Raji (cell line): Measurements from ENCODE around the gene KCNT1.

ENCODE experiments used
- POLR2A ChIP-seq: IDR thresholded peaks from 2 replicates; pipeline ENCODE4 v1.6.1; 2011; ENCODE audit warnings: low read depth, low read length, control low read depth; ENCODE audit not compliant: insufficient read depth

The KCNT1 gene

DNA sequence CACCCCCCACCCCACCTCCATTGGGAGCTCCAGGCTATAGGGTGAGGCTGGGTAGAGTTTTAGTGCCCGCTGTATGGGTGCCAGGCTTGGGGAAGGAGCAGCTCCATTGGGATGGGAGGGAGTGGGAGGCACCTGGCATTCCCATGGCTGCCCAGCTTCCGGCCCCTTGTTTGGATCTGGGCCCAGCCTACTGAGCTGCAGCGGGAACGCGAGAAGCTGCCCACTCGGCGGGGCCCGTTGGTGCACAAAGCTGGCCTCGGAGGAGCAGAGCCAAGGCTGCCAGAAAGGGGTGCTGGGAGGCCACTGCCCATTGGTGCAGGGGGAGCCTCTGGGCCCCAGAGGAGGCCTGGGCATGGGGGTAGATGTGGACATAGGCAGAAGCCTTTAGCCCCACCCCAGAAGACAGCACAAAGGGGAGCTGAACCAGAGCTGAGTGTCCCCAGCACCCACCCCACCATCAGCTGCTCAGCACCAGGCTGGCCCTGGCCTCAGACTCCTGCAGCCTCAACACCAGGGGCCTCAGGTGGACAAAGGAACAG is 34.5 kb upstream of the KCNT1 start:
- TF ChIP-seq POLR2A = no peak

DNA sequence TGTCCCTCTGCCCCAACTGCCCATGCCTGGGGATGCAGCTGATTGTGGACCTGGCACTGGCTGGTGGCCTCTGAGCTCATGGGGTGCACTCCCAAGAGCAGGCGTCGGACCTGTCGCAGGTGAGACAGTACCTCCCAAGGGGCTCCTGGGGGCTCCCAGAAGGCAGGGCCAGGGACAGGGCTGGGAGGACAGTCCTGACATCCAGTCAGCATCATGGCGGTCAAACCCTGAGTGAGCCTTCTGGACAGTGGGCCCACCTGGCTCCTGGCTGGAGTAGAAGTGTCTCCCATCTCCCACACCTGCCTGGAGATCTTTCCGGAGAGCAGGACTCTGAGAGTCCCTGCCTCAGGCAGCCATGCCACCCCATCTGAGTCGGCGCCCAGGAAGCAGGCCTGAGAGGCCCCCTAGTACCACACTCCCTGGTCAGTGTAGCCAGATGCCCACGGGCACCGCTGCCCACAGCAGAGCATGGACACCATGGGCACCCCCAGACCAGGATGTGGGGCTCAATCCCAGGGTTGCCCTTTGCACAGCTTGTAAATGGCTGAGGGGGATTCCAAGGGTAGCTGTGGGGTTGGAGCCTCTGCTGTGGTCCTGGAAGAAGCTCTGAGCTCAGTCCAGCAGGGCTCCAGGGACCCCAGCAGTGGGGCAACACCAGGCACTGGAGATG is 32.2 kb upstream of the KCNT1 start:
- no peak for TF ChIP-seq POLR2A

DNA sequence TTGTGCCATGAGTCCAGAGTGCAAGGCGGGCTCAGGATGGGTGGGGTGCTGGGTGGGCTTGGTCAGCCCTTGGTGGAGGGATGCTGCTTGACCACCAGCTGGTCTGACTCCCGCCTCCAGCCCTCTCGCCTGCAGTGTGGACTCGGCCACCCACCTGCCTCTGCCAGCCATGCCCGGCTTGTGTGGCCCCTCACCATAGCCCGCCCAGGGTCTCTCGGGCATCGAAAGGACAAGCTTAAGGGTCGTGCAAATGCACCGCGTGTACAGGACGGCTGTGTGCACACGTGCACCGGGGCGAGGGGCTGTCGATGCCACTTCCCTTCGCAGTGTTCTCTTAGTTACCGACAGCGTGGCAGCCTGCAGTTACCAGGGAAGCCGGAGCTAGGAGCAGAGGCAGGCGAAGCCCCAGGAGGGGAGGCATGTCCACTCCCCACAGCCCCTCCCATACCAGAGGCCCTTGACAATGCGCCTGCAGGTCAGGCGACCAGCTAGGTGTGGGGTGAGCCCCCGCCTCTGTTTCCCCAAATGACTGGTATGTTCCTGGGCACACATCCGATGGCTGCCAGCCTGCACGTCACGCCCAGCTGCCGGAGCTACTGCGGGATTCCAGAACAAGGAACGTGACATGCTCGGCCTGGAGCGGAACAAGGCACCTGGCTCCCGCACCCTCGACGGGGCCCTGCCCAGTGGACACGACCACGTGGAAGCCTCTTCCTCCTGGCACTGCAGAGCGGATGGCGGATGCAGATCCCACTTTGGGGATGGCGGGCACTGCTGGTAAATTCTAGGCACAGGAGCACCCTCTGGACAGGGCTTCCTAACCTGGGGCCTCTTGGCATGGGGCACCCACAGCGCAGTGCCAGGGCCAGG is 31.0 kb upstream of the KCNT1 start:
- TF ChIP-seq POLR2A = no peak

DNA sequence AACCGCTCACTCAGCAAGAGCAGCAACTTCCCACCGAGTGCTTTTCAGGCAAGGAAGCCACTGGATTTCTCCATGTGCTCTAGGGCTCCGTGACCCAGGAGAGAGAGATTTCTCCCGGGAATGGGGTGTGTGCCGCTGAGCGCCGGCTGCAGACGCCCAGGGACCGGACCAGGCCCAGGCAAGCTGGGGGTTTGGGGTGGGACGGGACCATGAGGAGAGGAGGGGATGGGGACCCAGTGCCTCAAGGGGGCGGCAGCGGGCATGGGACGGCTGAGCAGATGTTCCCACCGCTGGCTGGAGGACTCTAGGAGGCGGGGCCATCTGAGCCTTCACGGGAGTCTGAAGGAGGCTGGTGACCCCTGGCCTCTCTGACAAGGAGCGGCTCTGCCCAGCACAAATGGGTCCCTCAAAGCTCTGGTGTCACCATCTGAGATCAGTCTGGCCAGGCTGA is 30.4 kb upstream of the KCNT1 start:
- no peak for TF ChIP-seq POLR2A

DNA sequence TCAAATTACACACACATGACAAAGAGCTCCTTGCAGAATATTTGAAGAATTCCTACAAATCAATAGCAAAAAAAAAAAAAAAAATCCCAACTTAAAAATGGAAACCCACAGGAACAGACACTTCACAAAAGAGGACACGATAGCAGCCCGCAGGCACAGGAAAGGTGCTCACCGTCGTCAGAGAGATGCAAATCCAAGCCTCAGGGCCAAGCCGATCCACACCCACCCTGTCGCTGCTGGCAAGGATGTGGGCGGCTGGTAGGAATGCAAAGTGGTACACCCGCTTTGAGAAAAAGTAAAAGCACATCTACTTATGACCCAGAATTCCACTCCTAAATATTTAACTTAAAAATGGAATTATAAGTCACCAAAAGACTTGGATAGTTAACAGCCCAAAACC is 28.0 kb upstream of the KCNT1 start:
- TF ChIP-seq POLR2A = no peak

DNA sequence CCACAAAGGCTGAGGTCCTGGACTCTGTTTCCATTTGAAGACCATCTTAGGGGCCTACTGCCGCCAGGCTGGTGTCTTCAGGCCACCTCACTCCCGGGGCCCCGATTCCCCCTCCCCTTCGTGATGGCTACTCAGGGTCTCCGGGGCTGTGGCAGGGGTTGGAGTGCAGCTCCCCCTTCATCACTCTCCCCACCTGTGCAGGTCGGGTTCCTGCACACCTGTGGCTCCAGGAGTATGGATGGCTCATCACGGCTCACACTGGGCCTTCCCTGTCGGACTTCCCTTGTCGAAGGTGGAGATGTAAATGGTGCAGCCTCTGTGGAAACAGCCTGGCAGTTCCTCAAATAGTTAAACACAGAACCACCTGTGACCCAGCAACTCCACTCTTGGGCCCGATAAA is 27.0 kb upstream of the KCNT1 start:
- TF ChIP-seq POLR2A = no peak

DNA sequence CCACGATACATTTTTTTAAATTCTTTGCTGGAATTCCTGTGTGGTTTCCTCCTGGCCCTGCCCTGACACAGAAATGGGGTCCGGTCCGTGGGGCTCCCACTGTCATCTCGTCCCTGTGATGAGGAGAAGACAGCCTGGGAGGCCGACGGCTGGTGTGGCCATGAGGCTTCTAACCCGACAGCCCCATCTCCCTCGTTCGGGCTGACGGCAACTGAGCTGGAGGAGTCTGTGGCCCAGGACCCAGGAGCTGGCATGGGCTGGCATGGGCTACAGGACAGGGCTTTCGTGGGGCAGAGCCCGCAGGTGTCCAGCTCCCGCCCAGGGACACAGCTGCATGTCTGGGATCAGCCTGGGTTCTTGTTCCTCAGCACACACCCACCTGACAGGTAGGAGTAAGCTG is 25.1 kb upstream of the KCNT1 start:
- no peak for TF ChIP-seq POLR2A

DNA sequence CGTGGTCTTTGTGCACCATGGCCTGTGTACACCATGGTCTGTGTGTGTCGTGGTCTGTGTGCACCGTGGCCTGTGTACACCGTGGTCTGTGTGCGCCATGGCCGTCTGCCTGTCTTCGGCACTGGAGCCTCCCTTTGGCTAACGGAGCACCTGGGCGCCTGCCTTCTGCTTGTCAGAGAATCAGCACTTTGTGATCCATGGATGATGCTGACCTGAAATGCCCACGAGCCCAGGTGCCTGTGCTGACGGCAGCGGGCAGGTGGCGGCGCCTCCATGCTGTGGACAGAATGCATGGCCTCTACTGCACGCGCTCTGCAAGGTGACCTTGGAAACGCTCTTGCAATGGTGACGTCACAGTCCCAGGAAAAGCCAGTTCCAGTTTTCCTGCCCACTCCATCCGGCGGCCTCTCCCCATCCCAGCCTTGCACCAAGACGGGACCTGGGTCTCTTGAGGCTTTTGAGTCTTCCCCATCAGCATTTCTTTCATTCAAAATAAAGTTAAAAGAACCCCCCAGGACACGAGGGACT is 24.3 kb upstream of the KCNT1 start:
- TF ChIP-seq POLR2A = no peak

DNA sequence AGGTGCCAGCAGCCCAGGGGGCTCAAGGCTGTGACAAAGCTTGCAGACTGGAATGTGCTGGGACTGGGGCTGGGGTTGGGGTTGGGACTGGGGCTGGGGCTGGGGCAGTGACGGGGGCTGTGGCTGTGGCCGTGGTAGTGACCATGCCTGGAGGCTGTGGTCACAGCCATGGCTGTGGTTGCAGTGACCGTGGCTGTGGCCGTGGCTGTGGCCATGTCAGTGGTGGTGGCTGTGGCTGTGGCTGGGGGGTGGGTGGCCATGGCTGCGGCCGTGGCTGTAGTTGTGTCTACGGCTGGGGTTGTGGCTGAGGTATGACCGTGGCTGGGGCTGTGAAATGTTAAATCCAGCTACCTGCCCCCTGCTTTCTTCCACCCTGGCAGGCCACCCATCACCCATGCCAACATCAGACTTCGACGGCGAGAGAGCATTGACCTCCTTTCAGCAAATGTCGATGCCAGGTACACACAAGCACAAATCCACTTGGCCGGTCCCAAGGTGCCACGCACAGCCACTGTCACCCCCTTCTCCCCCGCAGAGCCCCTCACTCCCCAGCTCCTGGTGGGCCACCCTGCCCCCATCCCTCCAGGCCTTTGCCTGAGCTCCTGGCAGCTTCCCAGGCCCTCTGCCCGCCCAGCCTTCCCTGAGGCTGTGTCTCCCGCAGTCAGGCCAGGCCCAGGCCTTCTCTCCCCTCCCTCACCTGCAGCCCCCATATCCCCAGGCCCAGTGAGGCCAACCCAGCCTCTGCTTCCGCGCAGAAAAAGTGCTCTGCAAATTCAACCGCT is 23.6 kb upstream of the KCNT1 start:
- TF ChIP-seq POLR2A = no peak

DNA sequence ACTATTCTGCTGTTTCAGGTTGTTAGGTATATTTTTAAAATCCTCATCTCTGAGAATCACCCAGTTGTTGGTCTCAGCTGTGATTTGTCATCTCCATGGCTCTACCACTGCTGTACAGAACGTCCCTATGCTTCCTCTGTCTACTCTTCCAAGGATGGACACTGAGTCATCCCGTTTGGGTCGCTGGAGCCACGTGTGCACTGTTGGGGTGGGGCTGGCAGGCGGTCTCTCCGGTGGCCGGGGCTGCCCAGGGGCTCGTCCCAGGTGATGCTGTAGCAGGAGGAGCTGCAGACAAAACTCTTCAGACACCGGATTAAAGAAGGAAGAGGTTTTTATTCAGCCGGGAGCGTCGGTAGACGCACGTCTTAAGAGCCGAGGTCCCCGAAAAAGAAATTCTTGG is 21.9 kb upstream of the KCNT1 start:
- no peak for TF ChIP-seq POLR2A

DNA sequence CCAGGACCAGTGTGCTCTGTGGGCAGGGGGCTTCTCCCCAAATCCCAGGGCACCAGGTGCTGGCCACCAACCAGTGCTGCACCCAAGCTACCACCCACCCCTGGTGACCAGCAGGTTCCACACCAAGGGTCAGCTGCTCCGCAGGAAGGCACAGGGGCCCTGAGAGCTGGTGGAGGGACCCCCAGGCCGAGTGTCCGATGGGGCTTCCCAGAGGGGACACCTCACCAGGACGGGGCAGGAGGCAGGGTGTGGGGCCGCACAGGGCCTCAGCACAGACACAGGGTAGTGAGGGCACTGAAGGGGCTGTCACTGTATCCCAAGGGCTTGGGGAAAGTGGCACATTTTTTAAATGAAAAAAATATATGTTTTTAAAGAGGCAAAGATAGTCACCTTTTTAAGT is 20.8 kb upstream of the KCNT1 start:
- no peak for TF ChIP-seq POLR2A

DNA sequence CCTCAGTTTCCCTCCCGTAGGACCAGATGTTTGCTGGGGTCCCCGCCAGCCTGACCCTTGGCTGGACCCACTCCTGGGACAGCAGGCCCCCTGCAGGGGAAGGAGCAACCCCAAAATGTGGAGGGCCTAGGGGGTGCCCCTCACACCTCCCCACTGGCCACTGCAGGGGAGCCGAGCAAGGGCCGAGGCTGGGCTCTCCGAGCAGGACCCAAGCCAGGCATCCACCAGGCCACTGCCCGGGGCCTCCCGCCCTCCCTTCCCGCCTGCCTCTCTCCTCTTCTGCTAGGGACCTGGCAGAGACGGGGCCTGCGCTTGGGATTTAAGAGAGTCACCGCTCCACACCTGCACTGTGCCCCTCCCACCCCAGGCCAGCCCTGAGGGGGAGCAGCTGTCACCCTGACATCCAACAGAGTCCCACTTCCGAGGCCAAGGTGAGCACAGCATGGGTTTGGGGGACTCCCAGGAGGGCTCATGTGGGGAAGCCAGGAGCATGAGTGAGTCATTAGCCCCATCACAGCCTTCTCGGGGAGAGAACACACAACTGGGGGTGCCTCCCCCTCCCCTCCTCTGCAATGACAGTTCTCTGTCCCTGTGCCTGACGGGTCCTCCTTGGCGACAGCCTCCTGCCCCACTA is 18.5 kb upstream of the KCNT1 start:
- no peak for TF ChIP-seq POLR2A

DNA sequence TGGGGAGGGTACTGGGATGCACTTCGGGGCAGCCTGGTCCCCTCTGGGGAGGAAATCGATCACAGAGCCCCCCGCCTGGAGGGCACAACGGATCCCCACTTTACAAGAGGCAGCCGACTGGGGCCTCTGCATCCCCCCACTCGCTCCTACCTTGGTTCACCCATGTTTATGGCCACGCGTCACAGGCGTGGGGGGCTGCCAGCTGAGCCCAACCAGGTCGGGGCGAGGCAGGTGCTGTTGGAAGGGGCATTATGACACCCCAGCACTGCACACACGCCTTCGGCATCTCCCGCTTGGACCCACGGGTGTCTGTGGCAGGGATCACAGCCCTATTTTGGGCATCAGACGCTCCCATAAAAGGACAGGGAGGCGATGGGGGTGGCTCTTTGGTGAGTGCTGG is 17.3 kb upstream of the KCNT1 start:
- no peak for TF ChIP-seq POLR2A

DNA sequence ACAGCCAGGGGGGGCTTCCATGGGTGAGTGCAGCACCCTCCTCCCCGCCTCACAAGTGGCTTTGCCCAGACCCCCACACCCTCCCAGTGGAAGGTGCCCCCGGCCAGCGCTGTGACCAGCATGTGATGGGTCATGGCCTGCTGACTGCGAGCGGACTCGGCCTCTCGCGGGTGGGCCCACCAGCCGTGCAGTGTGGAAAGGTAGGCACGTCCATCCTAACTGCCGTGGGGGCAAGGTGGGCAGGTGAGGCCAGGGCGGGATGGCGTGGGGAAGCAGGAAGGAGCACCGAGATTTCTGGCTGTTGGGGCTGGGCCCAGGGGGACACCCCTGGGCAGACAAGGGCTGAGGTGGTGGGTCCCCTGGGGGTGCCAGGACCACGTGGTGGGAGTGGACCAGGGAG is 14.8 kb upstream of the KCNT1 start:
- TF ChIP-seq POLR2A = no peak

DNA sequence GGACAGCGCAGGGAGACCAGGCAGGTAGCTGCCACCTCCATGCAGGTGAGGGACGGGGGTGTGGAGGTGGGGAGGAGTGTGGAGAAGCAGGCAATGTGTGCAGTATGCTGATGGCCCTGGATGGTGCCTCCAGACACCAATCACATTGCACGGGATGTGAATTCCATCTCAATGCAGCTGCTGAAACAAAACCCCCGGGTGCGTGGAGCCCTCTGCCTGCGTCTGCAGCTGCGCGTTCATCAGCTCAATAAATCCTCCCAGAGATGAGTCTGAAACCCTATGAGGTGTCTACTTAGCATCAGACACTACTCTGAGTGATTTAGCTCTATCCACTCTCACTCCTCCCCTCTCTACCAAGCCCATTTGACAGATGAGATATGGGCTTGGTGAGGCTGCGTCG is 13.0 kb upstream of the KCNT1 start:
- no peak for TF ChIP-seq POLR2A
